ENCODE results near the gene ASAP3.

ASAP3 gene

GRCh38 chr1:23448846-23449245 lies 35.1 kb downstream of the ASAP3 start:
- no peak for DNase-seq

- DNase-seq, result no peak
These were observed 37.2 kb downstream of the ASAP3 start for GRCh38 chr1:23446661-23447310.

- no peak for DNase-seq
These were observed 39.2 kb downstream of the ASAP3 start for GRCh38 chr1:23444596-23445390.

- DNase-seq, result peak; percentile 62
These were observed 39.9 kb downstream of the ASAP3 start for GRCh38 chr1:23444104-23444533.

- no peak for DNase-seq
These were observed 41.2 kb downstream of the ASAP3 start for GRCh38 chr1:23442751-23443150.

GRCh38 chr1:23441446-23442148 lies 42.4 kb downstream of the ASAP3 start:
- no peak for DNase-seq

GRCh38 chr1:23438545-23438944 lies 45.4 kb downstream of the ASAP3 start:
- DNase-seq, result no peak

- no peak for DNase-seq
These were observed 46.7 kb downstream of the ASAP3 start for GRCh38 chr1:23437355-23437664.

GRCh38 chr1:23436520-23437354 lies 47.2 kb downstream of the ASAP3 start:
- DNase-seq, result no peak

- no peak for DNase-seq
These were observed 49.7 kb downstream of the ASAP3 start for GRCh38 chr1:23434260-23434775.

- no peak for DNase-seq
These were observed 50.9 kb downstream of the ASAP3 start for GRCh38 chr1:23433122-23433521.

GRCh38 chr1:23431431-23431830 lies 52.5 kb downstream of the ASAP3 start:
- no peak for DNase-seq

GRCh38 chr1:23430803-23431202 lies 53.2 kb downstream of the ASAP3 start:
- DNase-seq, result no peak

- DNase-seq, result no peak
These were observed 55.7 kb downstream of the ASAP3 start for GRCh38 chr1:23428136-23428905.

- DNase-seq, result no peak
These were observed 56.4 kb downstream of the ASAP3 start for GRCh38 chr1:23427550-23427949.

- no peak for DNase-seq
These were observed 57.2 kb downstream of the ASAP3 start for GRCh38 chr1:23426828-23427227.

- no peak for DNase-seq
These were observed 58.8 kb downstream of the ASAP3 start for GRCh38 chr1:23425193-23425494.

- peak; percentile 79 for DNase-seq
These were observed 59.4 kb downstream of the ASAP3 start, which contains the start of gene TCEA3 for GRCh38 chr1:23424293-23425192. TSS of gene TCEA3 (minus strand) at chr1:23424748. CDS start at chr1:23424633, 115 bp downstream.

GRCh38 chr1:23423415-23424292 lies 60.3 kb downstream of the ASAP3 start:
- DNase-seq, result peak; percentile 82

- DNase-seq, result peak; percentile 59
These were observed 61.0 kb downstream of the ASAP3 start for GRCh38 chr1:23422941-23423340.

Measured in right hindlimb (tissue), 1 donor.